HG02870 (cell line): ENCODE measurements around the gene KLK3.
"Not testable (repeated sequence)": the region's sequence is repeated elsewhere in the genome, so short reads cannot be mapped to it uniquely, and the experiment has no call there.

ENCODE experiments used
- ATAC-seq: cut with Tn5 transposase; IDR thresholded peaks from one replicate; pipeline ENCODE4 v1.9.1; 2021; ENCODE audit warnings: mild to moderate bottlenecking, moderate library complexity; ENCODE audit not compliant: unreplicated experiment

Gene KLK3

DNA sequence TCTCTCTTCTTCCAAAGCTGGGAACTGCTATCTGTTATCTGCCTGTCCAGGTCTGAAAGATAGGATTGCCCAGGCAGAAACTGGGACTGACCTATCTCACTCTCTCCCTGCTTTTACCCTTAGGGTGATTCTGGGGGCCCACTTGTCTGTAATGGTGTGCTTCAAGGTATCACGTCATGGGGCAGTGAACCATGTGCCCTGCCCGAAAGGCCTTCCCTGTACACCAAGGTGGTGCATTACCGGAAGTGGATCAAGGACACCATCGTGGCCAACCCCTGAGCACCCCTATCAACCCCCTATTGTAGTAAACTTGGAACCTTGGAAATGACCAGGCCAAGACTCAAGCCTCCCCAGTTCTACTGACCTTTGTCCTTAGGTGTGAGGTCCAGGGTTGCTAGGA, 5.1 kb downstream of the KLK3 start:
- no peak for ATAC-seq

DNA sequence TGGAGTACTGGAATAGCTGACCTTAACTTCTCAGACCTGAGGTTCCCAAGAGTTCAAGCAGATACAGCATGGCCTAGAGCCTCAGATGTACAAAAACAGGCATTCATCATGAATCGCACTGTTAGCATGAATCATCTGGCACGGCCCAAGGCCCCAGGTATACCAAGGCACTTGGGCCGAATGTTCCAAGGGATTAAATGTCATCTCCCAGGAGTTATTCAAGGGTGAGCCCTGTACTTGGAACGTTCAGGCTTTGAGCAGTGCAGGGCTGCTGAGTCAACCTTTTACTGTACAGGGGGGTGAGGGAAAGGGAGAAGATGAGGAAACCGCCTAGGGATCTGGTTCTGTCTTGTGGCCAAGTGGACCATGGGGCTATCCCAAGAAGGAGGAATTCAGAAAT, 6.3 kb downstream of the KLK3 start:
- no peak for ATAC-seq

DNA sequence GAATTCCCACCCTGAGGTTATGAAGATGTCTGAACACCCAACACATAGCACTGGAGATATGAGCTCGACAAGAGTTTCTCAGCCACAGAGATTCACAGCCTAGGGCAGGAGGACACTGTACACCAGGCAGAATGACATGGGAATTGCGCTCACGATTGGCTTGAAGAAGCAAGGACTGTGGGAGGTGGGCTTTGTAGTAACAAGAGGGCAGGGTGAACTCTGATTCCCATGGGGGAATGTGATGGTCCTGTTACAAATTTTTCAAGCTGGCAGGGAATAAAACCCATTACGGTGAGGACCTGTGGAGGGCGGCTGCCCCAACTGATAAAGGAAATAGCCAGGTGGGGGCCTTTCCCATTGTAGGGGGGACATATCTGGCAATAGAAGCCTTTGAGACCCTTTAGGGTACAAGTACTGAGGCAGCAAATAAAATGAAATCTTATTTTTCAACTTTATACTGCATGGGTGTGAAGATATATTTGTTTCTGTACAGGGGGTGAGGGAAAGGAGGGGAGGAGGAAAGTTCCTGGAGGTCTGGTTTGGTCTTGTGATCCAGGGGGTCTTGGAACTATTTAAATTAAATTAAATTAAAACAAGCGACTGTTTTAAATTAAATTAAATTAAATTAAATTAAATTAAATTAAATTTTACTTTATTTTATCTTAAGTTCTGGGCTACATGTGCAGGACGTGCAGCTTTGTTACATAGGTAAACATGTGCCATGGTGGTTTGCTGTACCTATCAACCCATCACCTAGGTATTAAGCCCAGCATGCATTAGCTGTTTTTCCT, 7.0 kb downstream of the KLK3 start:
- ATAC-seq = no peak

DNA sequence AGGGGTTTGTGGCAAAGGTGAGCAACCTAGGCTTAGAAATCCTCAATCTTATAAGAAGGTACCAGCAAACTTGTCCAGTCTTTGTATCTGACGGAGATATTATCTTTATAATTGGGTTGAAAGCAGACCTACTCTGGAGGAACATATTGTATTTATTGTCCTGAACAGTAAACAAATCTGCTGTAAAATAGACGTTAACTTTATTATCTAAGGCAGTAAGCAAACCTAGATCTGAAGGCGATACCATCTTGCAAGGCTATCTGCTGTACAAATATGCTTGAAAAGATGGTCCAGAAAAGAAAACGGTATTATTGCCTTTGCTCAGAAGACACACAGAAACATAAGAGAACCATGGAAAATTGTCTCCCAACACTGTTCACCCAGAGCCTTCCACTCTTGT, 14.8 kb downstream of the KLK3 start:
- no peak for ATAC-seq

DNA sequence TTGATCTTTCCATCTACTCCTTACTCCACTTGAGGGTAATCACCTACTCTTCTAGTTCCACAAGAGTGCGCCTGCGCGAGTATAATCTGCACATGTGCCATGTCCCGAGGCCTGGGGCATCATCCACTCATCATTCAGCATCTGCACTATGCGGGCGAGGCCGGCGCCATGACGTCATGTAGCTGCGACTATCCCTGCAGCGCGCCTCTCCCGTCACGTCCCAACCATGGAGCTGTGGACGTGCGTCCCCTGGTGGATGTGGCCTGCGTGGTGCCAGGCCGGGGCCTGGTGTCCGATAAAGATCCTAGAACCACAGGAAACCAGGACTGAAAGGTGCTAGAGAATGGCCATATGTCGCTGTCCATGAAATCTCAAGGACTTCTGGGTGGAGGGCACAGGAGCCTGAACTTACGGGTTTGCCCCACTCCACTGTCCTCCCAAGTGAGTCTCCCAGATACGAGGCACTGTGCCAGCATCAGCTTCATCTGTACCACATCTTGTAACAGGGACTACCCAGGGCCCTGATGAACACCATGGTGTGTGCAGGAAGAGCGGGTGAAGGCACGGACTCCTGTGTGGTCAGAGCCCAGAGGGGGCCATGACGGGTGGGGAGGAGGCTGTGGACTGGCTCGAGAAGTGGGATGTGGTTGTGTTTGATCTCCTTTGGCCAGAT, 15.8 kb downstream of the KLK3 start:
- ATAC-seq = no peak

DNA sequence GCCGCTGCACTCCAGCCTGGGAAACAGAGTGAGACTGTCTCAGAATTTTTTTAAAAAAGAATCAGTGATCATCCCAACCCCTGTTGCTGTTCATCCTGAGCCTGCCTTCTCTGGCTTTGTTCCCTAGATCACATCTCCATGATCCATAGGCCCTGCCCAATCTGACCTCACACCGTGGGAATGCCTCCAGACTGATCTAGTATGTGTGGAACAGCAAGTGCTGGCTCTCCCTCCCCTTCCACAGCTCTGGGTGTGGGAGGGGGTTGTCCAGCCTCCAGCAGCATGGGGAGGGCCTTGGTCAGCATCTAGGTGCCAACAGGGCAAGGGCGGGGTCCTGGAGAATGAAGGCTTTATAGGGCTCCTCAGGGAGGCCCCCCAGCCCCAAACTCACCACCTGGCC, 18.3 kb downstream of the KLK3 start, which contains the start of gene KLK2:
Gene KLK2 (plus strand): TSS at position 384 of the 400 bp plus-strand sequence. CDS start 35 bp downstream, outside the sequence.
- no peak for ATAC-seq

DNA sequence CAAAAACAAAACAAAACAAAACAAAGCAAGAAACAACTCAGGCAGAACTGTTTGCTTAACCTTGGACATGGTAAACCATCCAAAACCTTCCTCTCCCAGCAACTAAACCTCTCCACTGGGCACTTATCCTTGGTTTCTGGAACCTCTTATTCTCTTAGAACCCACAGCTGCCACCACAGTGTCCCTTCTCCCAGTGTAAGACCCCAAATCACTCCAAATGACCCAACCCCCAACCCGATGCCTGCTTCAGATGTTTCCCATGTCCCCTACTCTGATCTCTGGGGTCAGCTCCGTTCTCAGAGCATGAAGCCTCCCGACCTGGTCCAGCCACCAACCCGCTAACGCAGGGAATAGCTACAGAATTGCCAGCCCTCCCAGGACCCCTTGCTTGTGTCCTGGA, 19.5 kb downstream of the KLK3 start:
- ATAC-seq = no peak

DNA sequence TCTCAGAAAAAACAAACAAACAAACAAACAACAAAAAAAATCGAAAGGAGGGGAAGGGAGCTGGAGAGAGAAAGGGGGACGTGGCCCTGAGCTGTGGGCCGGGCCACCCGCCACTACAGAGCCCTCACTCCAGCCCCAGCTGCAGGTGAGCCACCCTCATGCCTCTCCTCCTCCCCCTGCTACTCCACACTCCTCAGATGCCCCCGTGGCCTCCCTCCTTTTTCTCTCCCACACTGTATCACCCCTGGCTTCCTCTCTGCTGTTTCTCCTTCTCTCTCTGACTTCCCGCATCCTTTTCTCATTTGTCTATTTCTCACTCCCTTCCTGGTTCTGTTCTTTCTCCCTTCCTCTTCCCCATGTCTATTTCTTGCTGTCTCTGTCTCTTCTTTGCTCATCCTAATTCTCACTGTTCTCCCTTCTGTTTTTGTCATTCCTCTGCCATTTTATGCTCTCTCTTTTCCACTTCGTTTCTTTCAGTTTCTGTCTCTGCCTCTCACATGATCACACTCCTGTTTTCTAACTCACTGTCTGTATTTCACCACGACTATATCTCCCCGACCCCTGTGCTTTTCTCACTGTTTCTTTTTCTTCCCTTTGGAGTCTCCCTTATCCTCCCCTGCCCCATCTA, 21.2 kb downstream of the KLK3 start:
- ATAC-seq = no peak

DNA sequence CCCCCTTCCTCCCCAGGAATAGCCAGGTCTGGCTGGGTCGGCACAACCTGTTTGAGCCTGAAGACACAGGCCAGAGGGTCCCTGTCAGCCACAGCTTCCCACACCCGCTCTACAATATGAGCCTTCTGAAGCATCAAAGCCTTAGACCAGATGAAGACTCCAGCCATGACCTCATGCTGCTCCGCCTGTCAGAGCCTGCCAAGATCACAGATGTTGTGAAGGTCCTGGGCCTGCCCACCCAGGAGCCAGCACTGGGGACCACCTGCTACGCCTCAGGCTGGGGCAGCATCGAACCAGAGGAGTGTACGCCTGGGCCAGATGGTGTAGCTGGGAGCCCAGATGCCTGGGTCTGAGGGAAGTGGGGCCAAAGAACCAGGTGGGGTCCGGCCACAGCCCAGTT, 21.7 kb downstream of the KLK3 start:
- no peak for ATAC-seq

DNA sequence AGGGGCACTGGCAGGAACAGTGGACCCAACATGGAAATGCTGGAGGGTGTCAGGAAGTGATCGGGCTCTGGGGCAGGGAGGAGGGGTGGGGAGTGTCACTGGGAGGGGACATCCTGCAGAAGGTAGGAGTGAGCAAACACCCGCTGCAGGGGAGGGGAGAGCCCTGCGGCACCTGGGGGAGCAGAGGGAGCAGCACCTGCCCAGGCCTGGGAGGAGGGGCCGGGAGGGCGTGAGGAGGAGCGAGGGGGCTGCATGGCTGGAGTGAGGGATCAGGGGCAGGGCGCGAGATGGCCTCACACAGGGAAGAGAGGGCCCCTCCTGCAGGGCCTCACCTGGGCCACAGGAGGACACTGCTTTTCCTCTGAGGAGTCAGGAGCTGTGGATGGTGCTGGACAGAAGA, 22.6 kb downstream of the KLK3 start:
- no peak for ATAC-seq

DNA sequence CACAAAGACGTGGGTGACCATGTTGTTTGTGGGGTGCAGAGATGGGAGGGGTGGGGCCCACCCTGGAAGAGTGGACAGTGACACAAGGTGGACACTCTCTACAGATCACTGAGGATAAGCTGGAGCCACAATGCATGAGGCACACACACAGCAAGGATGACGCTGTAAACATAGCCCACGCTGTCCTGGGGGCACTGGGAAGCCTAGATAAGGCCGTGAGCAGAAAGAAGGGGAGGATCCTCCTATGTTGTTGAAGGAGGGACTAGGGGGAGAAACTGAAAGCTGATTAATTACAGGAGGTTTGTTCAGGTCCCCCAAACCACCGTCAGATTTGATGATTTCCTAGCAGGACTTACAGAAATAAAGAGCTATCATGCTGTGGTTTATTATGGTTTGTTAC, 24.1 kb downstream of the KLK3 start:
- ATAC-seq = no peak

DNA sequence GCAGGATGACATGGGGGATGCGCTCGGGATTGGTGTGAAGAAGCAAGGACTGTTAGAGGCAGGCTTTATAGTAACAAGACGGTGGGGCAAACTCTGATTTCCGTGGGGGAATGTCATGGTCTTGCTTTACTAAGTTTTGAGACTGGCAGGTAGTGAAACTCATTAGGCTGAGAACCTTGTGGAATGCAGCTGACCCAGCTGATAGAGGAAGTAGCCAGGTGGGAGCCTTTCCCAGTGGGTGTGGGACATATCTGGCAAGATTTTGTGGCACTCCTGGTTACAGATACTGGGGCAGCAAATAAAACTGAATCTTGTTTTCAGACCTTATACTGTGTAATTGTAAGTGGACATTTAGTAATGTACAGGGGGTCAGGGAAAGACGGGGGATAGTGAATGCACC, 25.5 kb downstream of the KLK3 start:
- ATAC-seq = no peak

DNA sequence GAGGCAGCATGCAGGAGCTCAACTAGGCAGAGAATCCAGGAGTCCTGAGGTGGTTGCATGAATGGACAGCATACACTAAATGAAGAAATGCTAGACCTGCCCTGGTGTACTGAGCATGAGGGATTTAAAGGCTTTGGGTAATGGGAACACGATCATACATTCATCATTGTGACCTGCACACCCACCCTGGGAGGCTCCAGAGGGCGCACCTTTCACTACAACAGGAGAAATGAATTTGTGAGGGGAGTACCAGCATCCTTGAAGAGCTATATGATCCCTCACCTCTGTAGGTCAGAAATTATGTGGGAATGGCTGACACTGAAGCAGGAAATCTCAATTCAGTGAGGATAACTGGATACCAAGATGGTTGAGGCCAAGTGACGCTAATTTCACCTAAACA, 27.5 kb downstream of the KLK3 start:
- no peak for ATAC-seq

DNA sequence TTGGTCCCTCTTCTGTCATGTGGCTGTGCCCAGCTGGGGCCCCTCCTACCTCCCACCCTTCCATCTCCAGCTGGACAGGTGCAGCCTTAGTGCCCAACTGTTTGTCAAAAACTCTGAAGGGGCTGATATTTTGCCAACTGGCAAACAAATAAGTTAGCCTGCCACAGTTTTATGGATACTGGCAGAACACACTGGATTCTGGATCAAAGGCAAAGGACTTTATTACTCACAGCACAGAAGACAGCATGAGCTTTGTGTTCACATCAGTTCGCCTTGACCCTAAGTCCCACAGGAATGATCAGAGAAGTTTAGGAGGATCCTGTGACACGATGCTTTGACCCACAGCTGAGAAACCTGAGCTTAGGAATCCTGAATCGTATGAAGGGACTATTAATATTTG, 34.9 kb downstream of the KLK3 start:
- ATAC-seq = no peak

DNA sequence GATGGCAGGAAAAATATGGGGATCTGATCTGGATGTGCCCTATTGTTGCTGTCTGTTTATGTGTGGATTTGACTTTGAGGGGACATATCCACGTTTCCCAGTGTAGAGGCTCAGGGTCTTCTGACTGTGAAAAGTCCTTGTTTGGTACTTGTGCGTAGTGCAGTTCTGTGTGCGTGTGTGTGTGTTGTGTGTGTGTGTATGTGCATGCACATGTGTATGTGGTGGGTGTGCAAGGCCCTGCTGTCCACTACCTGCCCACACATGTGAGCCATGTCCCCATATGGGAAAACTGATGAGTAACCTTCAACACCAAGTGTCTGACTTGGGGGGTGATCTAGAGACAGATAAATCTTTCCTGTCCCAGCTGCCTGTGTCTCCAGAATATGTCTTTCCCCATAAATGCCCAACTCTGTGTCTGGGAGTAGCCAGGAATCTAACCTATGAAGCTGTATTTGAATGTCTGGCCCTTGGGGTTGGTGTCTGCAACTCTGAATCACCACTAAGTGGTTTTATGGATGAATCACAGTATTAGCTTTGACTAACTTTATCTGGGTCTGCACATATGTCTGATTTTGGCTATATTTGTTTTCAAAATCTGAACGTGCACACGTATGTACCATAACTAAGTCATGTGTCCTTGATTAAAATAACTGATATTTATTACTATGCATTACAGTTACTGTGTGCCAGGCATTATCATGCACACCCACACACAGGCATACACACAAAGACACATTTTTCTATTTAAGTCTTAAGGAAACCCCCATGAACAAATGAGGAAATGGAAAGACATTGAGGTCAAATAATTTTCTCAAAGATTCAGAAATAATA, 35.9 kb downstream of the KLK3 start:
- ATAC-seq = no peak

DNA sequence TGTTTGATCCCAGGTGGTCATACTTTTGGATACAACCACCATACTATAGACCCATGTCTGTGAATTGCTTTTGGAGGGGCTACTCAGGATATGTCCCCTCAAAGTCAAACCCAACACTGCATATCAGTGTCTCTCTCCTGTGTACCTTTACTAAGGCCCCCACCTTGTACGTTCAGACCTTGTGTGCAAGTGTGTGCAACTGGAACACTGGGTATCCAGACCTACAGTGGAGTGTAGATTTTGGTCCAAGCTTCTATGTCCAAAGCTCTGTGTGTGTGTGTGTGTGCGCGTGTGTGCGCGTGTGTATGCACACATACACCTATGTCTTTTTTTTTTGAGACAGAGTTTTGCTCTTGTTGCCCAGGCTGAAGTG, 36.5 kb downstream of the KLK3 start:
- ATAC-seq = no peak

DNA sequence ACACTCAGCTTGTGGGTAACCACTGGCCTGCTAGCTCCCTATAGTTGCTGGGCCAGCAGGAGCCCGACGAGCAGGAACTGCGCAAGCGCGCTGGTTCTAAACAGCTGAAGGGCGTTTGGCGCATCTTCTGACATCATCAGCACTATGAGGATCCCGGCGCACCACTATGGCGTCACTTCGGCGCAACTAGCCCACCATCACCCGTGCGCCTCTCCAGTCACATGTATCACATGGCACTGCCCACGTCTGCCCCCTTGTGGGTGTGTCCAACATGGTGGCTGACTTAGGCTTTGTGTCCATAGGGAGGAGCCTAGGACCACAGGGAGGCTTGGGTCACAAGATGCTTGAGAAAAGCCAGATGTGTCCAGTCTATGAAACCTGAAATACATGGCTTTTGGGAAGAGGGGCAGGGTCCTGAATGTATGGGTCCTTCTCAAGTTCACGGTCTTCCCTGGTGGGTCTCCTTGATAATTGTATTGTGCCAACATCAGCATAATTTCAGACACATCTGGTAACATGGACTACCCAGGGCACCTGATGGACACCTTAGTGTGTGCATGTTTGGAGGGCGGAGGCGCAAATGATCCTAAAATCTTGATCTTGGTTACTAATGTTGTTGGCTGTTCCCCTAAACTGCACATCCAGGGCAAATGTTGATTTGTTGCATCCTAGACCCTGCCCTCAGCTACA, 38.5 kb downstream of the KLK3 start:
- no peak for ATAC-seq

DNA sequence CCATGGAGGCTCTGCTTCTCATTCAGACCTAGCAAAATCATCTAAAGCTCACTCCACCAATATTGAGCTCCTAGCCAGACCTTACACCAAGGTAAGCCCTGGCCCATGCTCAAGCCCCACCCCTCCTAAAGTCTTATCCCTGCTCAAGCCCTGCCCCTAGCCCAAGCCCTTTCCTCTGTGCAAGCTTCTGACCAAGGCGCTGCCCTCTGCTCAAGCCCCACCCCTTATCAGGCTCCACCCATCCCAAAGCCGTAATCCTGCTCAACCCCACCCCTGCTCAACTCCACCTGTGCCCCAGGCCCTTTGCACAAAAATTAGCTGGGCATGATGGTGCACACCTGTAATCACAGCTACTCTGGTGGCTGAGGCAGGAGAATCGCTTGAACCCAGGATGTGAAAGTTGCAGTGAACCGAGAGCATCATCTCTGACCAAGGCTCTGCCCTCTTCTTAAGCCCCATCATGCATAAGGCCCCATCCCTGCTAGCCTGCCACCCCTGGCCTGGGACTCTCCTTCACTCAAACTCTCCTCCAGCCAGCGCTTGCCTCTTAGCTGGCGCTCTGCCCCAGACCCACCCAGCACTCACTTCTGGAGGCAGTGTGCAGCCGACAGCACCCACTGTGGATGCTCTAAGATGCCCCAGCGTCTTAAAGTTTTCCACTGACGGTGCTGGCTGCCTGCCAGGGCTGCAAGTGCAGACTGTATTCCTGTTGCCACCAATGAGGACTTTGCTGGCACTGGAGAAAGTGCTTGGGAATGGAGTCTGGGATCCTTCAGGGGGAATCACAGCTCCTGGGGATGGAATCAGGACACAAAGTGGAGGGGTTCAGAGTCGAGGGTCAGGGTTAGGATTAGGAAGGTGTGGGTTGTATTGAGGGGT, 40.0 kb downstream of the KLK3 start:
- ATAC-seq = no peak

DNA sequence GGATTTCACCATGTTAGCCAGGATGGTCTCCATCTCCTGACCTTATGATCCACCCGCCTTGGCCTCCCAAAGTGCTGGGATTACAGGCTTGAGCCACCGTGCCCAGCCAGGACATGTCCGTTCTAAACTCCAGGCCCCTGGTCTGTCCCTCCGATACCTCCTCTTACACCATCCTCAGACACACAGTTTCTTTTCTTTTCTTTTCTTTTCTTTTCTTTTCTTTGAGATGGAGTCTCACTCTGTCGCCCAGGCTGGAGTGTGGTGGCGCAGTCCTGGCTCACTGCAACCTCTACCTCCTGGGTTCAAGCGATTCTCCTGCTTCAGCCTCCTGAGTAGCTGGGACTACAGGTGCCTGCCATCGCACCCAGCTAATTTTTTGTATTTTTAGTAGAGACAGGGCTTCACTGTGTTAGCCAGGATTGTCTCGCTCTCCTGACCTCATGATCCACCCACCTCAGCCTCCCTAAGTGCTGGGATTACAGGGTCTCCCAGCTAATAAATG, 41.4 kb downstream of the KLK3 start:
- not testable (repeated sequence) for ATAC-seq
